Testis (tissue), 2 donors: ENCODE results near the gene TOLLIP.

Experiments used
- POLR2A ChIP-seq: fragments of 450-650 bp; IDR thresholded peaks from one replicate; pipeline ENCODE4 v1.6.1; 2017; ENCODE audit warnings: antibody characterized with exemption, mild to moderate bottlenecking, moderate library complexity
- TF ChIP-seq, protein P1 (sequence below), 3 experiments: fragments of 450-650 bp in 2 of 3; fragments of 200-600 bp in 1 of 3; sonication (generic) in 1 of 3; IDR thresholded peaks; one replicate each; pipeline ENCODE4 v1.5.1; 2016 to 2019; ENCODE audit warnings: antibody characterized with exemption in 3 of 3, mild to moderate bottlenecking in 2 of 3, moderate library complexity in 1 of 3

- TF ChIP-seq, protein P1, sequence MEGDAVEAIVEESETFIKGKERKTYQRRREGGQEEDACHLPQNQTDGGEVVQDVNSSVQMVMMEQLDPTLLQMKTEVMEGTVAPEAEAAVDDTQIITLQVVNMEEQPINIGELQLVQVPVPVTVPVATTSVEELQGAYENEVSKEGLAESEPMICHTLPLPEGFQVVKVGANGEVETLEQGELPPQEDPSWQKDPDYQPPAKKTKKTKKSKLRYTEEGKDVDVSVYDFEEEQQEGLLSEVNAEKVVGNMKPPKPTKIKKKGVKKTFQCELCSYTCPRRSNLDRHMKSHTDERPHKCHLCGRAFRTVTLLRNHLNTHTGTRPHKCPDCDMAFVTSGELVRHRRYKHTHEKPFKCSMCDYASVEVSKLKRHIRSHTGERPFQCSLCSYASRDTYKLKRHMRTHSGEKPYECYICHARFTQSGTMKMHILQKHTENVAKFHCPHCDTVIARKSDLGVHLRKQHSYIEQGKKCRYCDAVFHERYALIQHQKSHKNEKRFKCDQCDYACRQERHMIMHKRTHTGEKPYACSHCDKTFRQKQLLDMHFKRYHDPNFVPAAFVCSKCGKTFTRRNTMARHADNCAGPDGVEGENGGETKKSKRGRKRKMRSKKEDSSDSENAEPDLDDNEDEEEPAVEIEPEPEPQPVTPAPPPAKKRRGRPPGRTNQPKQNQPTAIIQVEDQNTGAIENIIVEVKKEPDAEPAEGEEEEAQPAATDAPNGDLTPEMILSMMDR (IDR thresholded peaks at IDR 0.05): no peak
- TF ChIP-seq POLR2A: no peak
Measured at GRCh38 chr11:1283091-1283511, 26.3 kb downstream of the TOLLIP start.
